Epidermal melanocyte (primary cell): ENCODE data around the gene RARRES1.

Source experiments
- DNase-seq: peaks from one replicate; pipeline ENCODE4 v3.0.0; 2011; ENCODE audit warnings: low spot score; ENCODE audit not compliant: insufficient read length

The RARRES1 gene

DNA sequence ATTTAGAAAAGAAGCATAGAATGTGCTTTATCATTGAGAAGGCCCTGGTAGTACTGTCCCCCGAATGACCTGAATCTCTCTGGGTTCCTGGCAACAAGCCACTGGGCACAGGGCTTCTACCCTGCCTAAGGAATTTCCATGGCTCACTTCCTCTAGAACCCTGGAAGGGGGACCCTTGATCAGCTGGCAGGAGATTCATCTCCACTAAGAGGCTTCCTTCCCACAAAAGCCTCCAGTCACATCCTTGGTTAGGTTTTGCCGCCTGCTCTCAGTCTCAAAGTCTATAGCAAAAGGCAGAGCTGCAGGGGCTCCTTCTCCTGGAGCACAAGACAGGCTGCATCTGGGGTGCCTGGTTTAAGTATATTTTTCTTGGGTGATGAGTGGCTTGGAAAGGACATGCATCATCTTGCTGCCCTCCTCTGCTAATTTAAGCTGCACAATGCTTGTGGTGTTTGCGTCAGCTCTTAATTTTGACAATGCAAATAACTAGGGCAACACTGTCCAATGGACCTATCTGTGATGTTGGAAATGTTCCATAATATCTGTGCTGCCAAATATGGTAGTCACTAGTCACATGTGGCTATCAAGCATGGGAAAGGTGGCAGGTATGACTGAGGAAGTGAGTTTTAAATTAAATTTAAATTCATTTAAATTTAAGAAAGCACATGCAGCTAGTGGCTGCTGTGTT is 33.4 kb upstream of the RARRES1 start:
- no peak for DNase-seq

DNA sequence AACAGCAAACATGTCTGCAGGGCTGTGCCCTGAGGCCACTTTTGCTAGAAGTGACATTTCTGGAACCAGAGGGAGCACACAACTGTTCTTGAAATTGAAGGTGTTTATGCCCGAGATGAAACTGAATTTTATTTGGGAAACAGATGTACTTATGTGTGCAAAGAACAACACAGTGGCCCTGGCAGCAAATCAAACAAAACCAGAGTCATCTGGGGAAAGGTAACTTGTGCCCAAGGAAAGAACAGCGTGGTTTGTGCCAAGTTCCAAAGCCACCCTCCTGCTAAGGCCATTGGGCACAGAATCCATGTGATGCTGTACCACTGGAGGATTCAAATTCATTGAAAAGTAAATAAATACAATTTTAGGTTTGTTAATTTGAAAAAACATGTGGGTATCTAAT is 31.2 kb upstream of the RARRES1 start:
- DNase-seq = no peak

DNA sequence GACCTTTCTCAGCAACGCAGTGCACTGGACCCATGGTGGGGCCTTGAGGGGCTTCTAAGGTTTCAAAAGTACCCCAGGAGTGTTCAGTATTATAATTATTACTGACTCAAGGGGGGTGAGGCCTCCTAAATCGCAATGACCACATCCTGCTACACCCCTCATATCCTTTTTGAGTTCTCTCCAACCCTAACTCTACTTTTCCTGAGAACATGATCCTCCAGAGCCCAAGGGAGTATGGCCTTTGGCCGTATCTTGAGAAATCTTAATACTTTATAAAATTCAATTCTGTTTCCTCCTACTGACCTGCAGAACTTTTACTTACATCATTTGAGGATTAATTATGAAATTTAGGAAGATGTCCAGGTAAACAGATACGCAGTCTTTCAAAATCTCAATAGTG is 30.4 kb upstream of the RARRES1 start:
- no peak for DNase-seq

DNA sequence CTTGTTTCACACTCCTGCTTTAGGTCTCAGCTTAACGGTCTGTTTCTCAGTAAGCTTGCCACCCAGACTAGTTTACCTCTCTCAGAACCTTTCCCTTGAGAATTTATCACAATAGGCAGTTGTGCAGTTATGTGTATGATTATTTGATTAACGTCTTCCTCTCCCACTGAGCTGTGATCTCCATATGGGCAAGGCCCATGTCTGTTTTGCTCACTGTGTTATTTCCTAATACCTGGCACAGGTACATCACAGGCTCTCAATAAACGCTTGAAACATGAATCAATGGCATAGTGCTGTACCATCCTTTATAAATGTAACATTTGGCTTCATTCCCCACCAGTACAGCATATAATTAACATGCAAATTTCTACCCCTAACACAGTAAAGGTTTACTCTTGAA is 29.1 kb upstream of the RARRES1 start:
- DNase-seq = no peak

DNA sequence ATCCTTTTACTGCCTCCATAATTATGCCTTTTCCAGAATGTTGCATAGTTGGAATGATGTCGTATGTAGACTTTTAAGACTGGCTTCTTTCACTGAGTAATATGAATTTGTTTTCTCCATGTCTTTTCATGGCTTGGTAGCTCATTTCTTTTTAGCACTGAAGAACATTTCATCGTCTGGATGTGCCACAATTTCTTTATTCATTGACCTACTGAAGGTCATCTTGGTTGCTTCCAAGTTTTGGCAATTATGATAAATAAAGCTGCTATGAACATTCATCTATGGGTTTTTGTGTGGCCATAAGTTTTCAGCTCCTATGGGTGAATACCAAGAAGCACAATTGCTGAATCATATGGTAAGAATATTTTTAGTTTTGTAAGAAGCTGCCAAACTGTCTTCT is 23.2 kb upstream of the RARRES1 start:
- no peak for DNase-seq

DNA sequence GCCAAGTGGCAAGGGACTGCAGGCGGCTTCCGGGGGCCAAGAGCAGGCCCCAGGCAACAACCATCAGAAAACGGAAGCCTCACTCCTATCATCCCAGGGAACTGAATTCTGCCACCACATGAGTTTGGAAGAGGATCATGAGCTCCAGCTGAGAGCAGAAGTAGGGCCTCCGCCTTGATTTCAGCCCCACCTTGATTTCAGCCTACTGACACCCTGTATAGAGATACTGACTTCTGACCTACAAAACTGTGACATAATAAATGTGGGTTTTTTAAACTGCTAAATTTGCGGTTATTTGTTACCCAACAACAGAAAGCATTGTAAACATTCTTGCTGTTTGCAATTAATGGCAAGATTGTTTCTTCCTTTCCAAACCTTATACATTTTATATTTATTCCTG is 21.6 kb upstream of the RARRES1 start:
- no peak for DNase-seq

DNA sequence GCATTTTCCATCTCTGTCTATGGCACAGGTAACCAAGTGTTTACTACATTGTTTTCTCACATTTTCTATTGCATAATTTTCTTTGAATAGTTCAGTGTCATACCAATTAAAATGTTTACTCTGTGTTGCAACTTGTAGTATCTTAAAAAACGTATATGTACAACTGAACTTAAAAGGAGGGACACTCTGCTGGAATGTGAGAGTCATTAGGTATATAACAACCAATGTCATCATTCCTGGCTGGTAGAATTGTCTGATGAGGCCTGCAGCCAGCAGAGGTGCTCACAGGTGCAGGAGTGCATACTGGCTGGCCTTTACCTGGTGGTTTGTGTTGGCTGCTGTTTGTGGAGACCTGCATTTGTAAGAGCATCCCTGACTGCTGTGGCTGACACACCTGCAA is 19.1 kb upstream of the RARRES1 start:
- no peak for DNase-seq

DNA sequence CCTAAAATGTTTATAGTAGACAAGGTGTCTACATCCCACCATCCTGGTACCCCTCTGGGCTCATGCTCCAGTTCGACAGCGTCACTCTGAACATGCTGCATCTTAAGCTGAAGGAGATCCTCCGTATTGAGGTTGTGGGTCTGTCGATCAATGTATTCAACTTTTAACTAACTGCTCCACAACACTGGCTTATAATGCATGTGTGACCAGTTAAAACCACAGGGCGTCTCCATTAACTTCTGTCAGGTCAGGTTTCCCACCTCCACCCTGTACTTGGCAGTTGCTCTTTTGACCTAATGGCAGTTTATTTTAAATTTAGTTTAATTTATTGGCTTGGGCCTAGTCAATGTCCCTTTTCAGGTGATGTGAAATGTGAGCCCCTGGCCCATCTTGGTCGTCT is 17.8 kb upstream of the RARRES1 start:
- DNase-seq = no peak

DNA sequence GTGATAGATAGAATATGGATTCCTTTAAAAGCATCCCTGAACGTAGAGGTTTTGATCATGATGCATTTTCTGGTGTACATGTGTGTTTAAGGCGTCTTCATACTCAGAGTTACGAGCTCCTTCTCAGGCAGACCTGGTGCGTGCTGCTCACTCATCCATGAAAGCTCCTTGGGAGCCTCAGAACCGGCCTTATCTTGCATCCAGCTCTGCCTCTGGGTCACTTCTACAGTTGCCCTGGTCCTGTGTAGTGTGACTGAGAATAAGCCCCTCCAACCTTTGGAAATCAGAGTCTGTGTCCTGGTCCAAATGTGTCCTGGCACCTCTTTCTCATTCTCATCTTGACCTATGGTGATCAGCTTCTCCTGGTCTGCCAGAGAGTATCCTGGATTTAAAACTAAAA is 17.3 kb upstream of the RARRES1 start:
- no peak for DNase-seq

DNA sequence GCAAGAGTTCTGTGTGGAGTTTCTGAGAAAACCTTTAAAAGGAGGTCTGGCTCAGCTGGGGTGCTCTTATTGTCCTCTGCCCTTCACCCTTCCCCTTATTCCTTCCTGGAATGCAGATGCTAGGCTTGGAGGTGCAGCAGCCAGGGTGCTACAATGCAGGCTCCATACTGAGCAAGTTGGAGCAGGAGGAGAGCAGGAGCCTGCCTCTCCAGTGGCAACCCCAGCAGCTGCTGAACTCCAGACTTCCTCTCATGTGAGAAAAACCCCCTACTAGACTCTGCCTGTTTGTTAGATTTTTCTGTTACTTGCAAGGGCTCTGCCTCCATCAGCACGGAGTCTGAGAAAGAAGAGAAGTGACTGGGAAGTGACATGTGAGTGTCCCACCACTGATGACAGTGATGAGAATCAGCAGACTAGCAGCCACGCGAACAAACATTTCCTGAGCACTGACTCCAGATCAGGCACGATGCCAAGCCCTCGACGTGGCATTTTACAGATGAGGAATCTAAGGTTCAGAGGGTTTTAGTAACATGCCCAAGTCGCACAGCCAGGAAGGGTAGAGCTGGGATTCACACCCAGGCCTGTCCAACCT is 16.1 kb upstream of the RARRES1 start:
- DNase-seq = no peak

DNA sequence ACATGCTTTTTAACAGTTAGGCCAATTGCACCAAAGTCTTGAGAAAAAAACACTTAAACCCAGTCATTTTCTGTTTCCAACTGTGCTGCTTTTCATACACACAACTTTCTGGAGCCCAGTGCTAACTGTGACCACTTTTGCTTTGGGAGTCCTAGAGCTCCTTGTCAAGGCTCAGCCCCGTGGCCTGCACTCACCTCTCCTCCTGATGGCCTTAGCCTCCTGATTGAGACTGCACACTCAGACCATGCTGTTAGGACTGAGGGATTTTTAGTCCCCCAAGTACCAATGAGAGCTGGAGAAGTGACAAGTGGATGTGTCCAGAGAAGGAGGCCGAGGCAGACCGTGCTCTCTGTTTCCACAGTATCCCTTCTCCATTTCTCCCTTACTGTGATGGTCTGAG is 15.2 kb upstream of the RARRES1 start:
- no peak for DNase-seq

DNA sequence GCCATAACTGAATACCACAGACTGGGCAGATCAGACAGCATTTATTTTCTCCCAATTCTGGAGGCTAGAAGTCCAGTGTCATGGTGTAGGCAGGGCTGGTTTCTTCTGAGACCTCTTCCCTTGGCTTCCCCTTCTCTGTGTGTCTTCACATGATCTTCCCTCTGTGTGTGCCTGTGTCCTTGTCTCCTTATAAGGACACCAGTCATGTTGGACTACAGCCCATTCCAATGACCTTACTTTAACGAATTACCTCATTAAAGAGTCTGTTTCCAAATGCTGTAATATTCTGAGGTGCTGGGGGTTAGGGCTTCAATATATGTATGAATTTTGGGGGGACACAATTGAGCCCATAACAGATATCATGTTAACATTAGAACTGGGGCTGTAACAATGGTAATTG is 13.3 kb upstream of the RARRES1 start:
- no peak for DNase-seq

DNA sequence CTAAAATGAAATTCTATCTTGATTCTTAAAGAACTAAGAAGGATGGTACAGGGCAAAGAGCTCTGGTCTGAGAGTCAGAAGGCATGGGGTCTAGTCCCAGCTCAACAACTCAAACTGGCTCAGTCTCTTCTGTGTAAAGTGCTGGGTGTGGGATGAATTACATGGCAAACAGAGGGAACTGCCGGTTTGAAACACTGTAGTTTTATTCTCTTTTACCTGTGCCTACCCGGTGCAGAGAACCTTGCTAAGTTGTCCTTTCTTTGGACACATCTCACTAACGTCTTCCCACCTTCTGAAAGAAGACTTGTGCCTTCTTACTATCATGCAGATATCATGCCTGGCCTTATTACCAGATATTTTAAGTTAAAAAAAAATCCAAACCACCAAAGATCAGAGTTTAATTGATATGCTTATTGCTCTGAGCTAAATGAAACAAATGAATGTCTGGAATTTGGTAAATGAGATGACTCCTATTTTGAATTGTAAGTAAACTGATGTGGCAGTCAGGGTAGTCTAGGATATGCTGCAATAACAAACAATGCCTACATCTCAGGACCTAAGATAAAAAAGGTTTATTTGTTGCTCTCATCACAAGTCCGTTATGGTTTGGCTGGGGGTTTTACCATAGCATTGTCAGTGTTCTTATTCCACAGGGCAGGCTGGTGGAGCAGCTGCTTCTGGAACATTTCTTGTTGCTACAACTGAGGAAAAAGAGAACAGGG is 12.5 kb upstream of the RARRES1 start:
- DNase-seq = no peak

DNA sequence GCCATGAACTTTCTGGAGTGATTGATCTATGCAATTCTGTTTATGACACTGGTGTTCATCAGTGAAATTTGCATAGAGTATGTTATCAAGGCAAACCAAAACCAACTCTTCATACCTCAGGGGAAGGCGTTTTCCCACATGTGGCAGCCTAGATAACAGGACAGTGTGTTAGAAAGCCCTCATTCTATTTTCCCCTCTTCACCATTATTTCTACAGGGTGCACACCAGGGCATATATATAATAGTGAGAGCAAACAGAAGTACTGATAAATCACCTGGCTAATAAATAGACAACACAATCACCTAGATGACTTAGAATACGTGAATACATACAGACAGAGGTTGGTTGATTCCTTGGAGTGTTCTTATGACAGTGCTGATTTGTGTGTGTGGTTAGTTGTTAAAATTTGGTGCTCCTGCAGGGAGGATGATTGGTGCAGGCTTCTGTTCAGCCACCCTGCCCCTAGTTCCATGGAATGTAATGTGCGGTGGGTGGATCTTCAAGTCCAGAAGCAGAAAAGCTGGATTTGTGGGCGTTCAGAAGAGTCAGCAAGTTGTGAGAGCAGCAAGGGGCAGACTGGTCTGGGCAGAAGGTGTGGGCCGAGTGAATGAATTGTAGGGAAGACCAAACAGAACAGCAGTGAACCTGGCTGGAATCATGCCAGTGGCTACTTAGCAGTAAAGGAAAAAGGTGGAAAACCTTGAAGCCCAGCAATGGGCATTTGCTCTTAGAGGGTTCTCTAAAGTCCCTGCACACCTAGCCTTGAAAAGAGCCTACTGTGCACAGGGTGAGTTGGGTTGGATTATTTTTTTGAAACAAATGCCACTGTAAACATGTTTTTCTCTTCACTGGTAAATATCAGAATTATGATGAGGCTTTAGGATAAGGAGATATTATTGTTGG is 11.7 kb upstream of the RARRES1 start:
- DNase-seq = no peak

DNA sequence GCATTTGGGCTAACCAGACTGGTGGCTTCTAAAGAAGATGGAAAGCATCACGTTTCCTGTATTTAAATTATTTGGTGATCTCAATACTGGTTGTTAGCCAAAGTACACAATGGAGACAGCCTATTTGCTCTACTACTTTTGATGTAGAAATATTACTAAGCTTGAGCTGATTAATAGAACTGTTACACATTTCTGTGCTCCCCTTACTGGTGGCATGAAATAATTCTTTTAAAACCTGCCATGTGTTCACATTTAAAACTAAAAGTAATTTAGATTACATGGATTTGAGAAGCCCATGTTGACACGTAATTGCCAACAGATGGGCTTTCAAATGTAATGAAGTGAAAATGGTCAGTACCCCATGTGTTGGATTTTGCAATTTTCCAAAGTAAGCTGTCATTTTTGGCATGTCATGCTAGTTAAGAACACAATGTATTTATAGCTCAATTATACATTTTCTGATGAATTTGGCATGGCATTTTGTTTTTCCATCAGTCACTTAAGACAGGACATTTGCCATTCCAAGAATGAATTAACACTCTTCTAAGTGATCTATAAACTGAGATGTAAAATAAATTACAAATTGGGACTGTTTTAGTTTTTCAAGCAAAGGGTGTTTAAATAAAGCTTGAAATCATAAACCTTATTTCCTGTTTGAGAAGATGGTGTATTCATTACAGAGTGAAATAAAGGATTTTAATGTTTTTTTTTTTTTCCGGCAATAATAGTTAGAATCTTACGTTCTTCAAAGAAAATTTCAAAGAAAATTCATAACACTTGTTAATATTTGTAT is 10.8 kb upstream of the RARRES1 start:
- DNase-seq = no peak

DNA sequence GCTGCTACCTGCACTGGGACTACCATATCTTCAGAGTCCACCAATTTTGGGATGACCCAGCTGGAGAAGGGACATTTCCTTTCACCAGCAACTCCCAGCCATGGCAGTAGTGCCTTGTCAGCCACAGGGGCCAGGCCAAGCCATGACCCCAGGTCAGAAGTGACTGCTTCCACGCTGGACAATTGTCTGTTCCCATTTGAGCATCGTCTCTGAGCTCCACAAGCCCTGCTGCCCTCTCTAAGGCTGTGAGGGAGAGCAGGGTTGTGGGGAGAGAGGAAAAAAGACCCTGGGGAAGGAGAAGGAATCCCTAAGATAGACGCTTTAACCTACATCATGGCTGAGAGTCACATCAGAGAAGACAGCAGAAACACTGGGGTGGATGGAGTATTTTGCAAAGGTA is 7.4 kb upstream of the RARRES1 start:
- DNase-seq = no peak

DNA sequence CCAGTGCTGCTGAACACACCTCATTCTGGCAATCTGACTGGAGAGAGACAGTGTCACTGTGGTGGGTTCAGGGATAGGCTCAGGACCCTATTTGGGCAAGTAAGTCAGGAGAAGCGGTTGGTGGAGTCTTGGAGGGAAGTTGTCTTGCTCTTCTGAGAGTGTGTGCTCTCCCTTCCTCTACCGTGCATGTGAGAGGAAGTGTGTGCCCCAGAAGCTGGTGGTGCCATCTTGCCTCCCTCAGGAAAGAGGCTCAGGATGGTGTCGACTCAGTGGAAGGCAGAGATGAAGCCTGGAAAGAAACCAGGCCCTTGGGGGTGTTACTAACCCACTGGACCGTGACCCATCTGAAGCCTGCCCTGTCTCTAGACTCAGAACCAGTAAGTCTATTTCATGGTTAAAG is 6.8 kb upstream of the RARRES1 start:
- no peak for DNase-seq

DNA sequence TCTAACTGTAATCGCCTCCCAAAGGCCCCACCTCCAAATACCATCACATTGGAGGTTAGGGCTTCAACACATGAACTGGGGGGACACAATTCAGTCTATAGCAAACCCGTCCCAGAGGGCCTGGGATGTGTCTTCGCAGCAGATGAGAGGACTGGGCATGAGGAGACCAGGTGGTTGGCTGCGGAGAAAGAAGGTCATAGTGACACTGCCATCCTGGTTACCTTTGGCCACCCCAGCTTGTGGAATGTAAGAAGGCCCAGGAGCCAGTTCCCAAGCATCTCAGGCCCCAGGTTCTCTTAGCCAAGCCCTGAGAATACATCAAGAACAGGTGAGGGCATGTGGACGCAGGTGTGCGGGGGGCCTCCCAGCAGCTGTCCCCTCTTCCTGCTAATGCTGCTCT is 6.4 kb upstream of the RARRES1 start:
- DNase-seq = no peak

DNA sequence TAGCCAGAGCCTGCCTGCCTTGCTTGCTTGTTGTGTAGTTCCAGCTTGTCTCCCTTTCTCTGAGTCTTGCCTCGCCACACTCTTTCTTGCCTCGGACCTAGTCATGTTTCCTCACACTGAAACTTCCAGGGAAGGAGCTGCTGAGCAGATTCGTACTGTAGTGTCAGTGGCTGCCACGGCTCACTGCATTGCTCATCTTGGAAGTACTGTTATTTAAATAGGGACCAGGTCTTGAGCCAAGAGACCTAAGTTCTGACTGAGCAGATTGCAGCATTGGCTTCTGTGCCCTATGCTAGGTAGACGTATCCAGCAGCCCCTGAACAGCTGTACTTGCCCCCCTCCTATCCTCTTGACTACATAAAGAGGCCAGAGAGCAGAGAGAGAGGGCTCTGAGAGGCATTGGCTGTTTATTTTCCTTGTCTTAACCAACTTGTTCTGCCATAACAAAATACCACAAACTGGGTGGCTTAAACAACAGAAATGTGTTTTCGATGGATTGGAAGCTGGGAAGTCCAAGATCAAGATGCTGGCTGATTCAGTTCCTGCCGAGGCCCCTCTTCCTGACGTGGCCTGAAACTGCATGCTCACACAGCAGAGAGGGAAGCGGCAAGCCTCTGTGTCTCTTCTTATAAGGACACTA is 5.8 kb upstream of the RARRES1 start:
- DNase-seq = no peak

DNA sequence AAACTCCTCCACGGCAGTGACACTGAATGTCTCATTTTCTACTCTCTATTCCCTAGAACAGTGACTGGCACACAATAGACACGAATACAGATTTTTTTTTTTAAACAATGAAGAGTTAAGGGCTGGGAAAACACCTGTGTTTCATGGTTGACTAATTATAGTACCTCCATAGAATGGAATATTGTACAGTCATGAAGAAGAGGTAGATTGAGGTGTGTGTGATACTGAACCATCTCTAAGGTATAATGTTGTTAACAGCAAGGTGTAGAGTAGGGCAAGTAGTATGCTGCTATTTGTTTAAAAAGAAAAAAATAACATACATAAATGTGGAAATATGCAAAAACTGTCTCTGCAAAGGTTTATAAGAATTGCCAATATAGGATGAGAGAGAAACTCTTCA is 5.2 kb upstream of the RARRES1 start:
- no peak for DNase-seq
